ENCODE measurements around the gene KIF26A.
A peak's percentile ranks its signal among the peaks of the same experiment; 100 is the strongest.

Gene KIF26A

GRCh38 chr14:104132981-104133380 is 5.4 kb upstream of the KIF26A start:
- DNase-seq, result no peak

GRCh38 chr14:104133496-104133895 is 4.9 kb upstream of the KIF26A start:
- no peak for DNase-seq

- DNase-seq, result no peak
Observed at GRCh38 chr14:104134061-104134965, 4.1 kb upstream of the KIF26A start.

GRCh38 chr14:104135121-104135903 is 3.1 kb upstream of the KIF26A start:
- peak; percentile 11 for DNase-seq

GRCh38 chr14:104135904-104136471 is 2.4 kb upstream of the KIF26A start:
- DNase-seq, result no peak

GRCh38 chr14:104136472-104137296 is 1.7 kb upstream of the KIF26A start:
- no peak for DNase-seq

GRCh38 chr14:104137297-104138097 is 890 bp upstream of the KIF26A start:
- DNase-seq, result peak; percentile 31

- DNase-seq, result no peak
Observed at GRCh38 chr14:104138718-104139459, 502 bp downstream of the KIF26A start.

GRCh38 chr14:104139460-104140212 is 1.2 kb downstream of the KIF26A start:
- no peak for DNase-seq

- DNase-seq, result no peak
Observed at GRCh38 chr14:104140213-104140462, 1.8 kb downstream of the KIF26A start.

- no peak for DNase-seq
Observed at GRCh38 chr14:104140463-104141331, 2.3 kb downstream of the KIF26A start.

GRCh38 chr14:104141621-104142091 is 3.3 kb downstream of the KIF26A start:
- no peak for DNase-seq

GRCh38 chr14:104142136-104142945 is 4.0 kb downstream of the KIF26A start:
- DNase-seq, result no peak

GRCh38 chr14:104142946-104143470 is 4.6 kb downstream of the KIF26A start:
- DNase-seq, result no peak

- DNase-seq, result no peak
Observed at GRCh38 chr14:104143521-104144452, 5.4 kb downstream of the KIF26A start.

GRCh38 chr14:104144453-104144790 is 6.0 kb downstream of the KIF26A start:
- DNase-seq, result no peak

Data from fibroblast of skin of scalp (primary cell).